ENCODE measurements around the gene MLC1. TPM values are rescaled to one million over a fixed set of nuclear protein-coding genes. Genes with fewer than 3 reads are reported as not detected.
A peak's percentile ranks its signal among the peaks of the same experiment; 100 is the strongest.

The MLC1 gene
- total and polyA plus RNA-seq, 4 donors = 0.16 to 2.1 (median 0.39) TPM; not detected in 1

DNA sequence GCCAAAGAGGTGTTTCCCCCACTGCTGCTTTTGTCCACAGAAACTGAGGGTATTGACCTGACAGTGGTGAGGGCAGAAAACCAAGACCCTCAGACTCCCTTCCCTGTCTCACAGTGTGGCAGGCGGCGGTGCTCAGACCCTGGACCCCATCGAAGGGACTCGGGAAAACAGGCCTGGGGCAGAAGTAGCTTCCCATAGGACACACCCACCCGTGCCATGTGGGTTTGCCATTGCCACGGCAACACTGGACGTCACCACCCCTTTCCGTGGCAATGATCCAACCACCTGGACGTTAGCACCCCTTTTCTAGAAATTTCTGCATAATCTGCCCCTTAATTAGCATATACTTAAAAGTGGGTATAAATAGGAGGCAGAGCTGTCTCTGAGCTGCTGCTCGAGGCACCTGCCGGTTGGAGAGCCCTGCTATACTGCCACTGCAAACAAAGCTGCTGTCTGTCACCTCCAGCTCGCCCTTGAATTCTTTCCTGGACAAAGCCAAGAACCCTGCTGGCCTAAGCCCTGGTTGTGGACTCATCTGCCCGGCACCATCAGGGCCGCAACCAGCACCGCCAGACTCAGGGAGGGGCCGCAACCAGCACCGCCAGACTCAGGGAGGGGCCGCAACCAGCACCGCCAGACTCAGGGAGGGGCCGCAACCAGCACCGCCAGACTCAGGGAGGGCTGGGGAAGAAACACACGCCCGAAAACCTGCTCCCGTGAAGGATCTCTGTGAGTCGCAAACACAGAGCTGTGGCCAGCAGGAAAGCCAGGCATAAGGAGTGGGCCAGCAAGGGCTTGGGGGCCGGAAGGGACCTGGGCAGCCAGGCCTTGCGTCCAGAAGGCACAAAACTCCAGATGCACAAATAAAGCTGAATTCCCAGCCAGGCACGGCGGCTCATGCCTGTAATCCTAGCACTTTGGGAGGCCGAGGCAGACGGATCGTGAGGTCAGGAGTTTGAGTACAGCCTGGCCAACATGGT lies 10.4 kb downstream of the MLC1 start:
- DNase-seq = peak in 1 of 2 donors; percentile 62
- intact Hi-C loops (cut with DNase I) = loop anchor here in 1 of 2 donors (2.0 kb wide), 1 partner anchor 34 kb away; no protein-coding TSS in a partner anchor
- Histone ChIP-seq H3K27ac (ENCODE audit: low read depth in 1 of 2, low read length in 2 of 2) (no peak overlapping the region), H3K36me3 (ENCODE audit: control insufficient read depth in 1 of 2, insufficient read depth in 2 of 2, low read length in 1 of 2) (no peaks in the 10 kb centered on the region), H3K9me3 (ENCODE audit: control insufficient read depth, low read length) (no peaks in the 10 kb centered on the region), H3K27me3 (ENCODE audit: control insufficient read depth in 1 of 2, insufficient read depth in 2 of 2, low read length in 1 of 2) (no peaks in the 10 kb centered on the region), H3K4me1 (ENCODE audit: control insufficient read depth in 1 of 2, insufficient read depth in 2 of 2, low read length in 2 of 2) (no peaks in the 10 kb centered on the region), H3K4me3 (ENCODE audit: low read length in 2 of 2) (no peak overlapping the region)
- WGBS, 2 donors = 85 to 91% methylated on average over 32 of the region's 32 CpGs
- no peak for ATAC-seq (ENCODE audit: low FRiP score)

DNA sequence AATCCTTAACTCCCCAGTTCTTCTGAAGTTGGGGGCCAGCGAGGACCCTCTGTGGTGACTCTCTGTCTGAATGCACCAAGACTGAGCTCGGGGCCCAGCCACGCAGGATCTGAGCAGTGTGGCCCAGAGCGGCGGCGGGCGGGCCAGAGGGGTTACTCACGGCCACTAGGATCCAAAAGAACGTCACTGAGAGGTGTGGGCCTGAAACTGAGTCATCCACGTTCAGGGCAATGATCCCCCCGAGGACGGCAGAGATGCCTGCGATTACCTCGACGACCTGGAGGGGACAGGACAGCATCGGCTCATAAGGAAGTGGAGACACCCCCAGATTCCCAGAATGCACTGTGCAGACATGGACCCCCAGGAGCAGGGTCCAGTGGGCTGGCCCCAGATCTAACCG lies 11.2 kb downstream of the MLC1 start:
- Histone ChIP-seq H3K27me3 (ENCODE audit: control insufficient read depth in 1 of 2, insufficient read depth in 2 of 2, low read length in 1 of 2) (no peaks in the 10 kb centered on the region), H3K9me3 (ENCODE audit: control insufficient read depth, low read length) (no peaks in the 10 kb centered on the region), H3K4me1 (ENCODE audit: control insufficient read depth in 1 of 2, insufficient read depth in 2 of 2, low read length in 2 of 2) (no peaks in the 10 kb centered on the region), H3K4me3 (ENCODE audit: low read length in 2 of 2) (no peak overlapping the region), H3K27ac (ENCODE audit: low read depth in 1 of 2, low read length in 2 of 2) (no peak overlapping the region), H3K36me3 (ENCODE audit: control insufficient read depth in 1 of 2, insufficient read depth in 2 of 2, low read length in 1 of 2) (no peaks in the 10 kb centered on the region)
- DNase-seq (peak in 1 of 2 donors; percentile 63), ATAC-seq (ENCODE audit: low FRiP score) (no peak)
- WGBS, 2 donors = 80% methylated on average over 17 of the region's 17 CpGs
- intact Hi-C loops (cut with DNase I) = loop anchor here in 1 of 2 donors (2.0 kb wide), 1 partner anchor 33 kb away; no protein-coding TSS in a partner anchor

DNA sequence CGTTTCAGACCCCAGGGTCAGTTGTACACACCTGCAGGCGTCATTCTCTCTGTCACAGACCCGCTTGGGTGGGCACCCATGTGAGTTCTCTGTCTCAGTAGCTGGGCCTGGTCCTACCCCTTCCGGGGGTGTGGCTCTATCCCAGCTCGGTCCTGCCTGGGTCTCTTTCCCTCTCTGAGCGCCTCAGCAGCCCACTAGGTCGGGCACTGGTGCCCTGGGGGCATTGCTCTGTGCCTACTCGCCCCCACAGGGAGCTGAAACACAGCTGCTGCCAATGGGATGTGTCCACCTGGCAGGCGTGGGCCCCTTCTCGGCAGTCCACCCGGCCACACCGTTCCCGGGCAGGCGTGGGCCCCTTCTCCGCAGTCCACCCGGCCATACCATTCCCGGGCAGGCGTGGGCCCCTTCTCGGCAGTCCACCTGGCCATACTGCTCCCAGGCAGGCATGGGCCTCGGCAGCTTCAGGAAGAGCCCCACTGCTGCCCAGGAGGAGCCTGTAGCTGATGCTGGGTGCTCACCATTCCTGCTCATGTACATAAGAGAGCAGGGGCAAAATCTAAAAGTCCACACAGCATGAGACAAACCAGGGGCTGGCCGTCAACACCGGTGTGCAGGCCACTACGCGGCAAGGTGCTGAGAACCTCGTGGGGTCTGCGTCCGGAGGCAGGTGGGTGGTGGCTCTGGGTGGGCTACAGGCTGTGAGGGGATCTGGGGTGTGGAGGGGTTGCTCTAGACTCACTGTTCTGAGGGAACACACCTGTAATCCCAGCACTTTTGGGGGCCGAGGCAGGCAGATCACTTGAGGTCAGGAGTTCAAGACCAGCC lies 12.3 kb downstream of the MLC1 start:
- DNase-seq (peak; percentile 20 to 55), ATAC-seq (ENCODE audit: low FRiP score) (no peak)
- Histone ChIP-seq H3K27me3 (ENCODE audit: control insufficient read depth in 1 of 2, insufficient read depth in 2 of 2, low read length in 1 of 2) (no peaks in the 10 kb centered on the region), H3K9me3 (ENCODE audit: control insufficient read depth, low read length) (no peaks in the 10 kb centered on the region), H3K4me3 (ENCODE audit: low read length in 2 of 2) (no peak overlapping the region), H3K27ac (ENCODE audit: low read depth in 1 of 2, low read length in 2 of 2) (no peak overlapping the region), H3K4me1 (ENCODE audit: control insufficient read depth in 1 of 2, insufficient read depth in 2 of 2, low read length in 2 of 2) (no peaks in the 10 kb centered on the region), H3K36me3 (ENCODE audit: control insufficient read depth in 1 of 2, insufficient read depth in 2 of 2, low read length in 1 of 2) (no peaks in the 10 kb centered on the region)
- intact Hi-C loops (cut with DNase I) = no loop called here
- 90 to 92% methylated on average over 28 of the region's 28 CpGs for WGBS, 2 donors

DNA sequence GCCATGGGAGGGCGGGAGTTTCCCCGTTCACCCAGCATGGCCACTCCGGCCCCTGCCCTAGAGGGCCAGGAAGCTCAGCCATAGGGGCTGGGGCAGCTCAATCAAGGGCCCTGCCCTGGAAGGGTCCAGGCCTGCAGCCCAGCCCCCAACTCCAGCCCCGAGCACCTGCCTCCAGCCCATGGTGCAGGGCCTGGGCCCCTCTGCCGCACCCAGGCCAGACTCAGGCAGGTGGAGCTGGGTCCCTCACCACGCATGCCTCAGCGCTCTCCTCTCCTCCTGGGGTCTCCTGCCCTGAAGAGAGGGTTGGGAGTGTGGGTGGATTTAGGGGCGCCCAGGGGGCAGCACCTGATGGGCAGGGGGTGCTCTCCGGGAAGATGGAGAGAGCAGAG lies 13.1 kb downstream of the MLC1 start:
- Histone ChIP-seq H3K9me3 (ENCODE audit: control insufficient read depth, low read length) (no peaks in the 10 kb centered on the region), H3K27ac (ENCODE audit: low read depth in 1 of 2, low read length in 2 of 2) (no peak overlapping the region), H3K36me3 (ENCODE audit: control insufficient read depth in 1 of 2, insufficient read depth in 2 of 2, low read length in 1 of 2) (no peaks in the 10 kb centered on the region), H3K27me3 (ENCODE audit: control insufficient read depth in 1 of 2, insufficient read depth in 2 of 2, low read length in 1 of 2) (no peaks in the 10 kb centered on the region), H3K4me1 (ENCODE audit: control insufficient read depth in 1 of 2, insufficient read depth in 2 of 2, low read length in 2 of 2) (no peaks in the 10 kb centered on the region), H3K4me3 (ENCODE audit: low read length in 2 of 2) (no peak overlapping the region)
- peak; percentile 21 to 62 for DNase-seq
- no peak for ATAC-seq (ENCODE audit: low FRiP score)
- intact Hi-C loops (cut with DNase I) = no loop called here
- WGBS, 2 donors = 93 to 95% methylated on average over 9 of the region's 9 CpGs

DNA sequence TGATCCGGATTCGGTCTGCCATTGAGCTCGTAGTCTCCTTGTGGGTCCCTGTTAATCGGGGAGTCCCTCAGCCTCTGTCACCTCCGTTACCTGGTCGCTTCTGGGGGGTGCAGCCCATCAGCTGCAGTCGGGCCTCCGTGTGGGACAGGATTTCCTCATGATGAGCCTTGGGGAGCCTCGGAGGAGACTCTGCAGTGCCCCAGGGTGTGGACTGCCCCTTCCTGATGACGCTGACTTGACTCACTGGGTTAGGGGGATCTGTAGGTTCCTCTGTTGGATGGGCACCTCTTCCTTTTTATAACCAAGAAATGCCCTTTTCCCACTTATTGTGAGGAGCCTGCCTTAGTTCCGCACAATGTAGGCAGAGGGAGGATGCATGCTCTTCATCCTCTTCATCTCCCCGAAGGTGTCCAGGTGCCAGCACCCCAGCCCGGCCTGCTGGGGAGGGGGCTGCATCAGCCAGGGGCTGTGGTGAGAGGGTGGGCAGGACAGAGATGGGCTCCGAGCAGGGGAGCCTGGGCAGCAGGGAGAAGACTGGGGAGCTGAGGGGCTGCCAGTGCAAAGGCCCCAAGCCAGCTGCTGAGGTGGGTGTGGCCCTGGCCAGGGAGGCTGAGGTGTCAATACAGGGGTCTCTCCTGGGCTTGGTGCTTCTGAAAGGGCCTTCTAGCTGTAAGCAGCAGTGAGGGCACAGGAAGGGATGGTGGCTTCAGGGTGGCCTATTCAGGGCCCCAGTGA lies 13.6 kb downstream of the MLC1 start:
- intact Hi-C loops (cut with DNase I) = no loop called here
- ATAC-seq (ENCODE audit: low FRiP score) = no peak
- H3K27me3 ChIP-seq (ENCODE audit: control insufficient read depth in 1 of 2, insufficient read depth in 2 of 2, low read length in 1 of 2) = no peaks in the 10 kb centered on the region

DNA sequence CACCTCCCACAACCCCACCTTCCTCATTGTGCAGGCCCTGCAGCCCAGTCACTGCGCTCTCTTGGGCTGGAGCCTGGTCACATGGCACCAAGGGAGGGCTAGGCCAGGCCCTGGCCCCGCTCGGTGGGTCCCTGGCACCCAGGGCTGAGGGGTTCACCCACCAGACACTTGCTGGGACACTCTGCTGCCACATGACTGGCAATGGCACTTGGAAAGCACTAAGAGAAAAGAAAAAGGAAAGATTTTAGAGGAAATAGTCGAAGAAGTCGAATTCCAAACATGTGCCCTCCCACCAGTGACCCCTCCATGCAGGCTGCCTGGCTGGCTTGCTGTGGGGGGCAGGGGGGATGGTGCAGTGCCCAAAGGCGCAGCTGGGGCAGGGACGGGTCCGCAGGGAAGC lies 14.9 kb downstream of the MLC1 start:
- H3K27ac ChIP-seq (ENCODE audit: low read depth in 1 of 2, low read length in 2 of 2) = no peak overlapping the region
- no peaks in the 10 kb centered on the region for H3K4me1 ChIP-seq (ENCODE audit: control insufficient read depth in 1 of 2, insufficient read depth in 2 of 2, low read length in 2 of 2)
- intact Hi-C loops (cut with DNase I) = no loop called here
- ATAC-seq (ENCODE audit: low FRiP score) (no peak), DNase-seq (no peak)
- no peak overlapping the region for H3K4me3 ChIP-seq (ENCODE audit: low read length in 2 of 2)
- H3K36me3 ChIP-seq (ENCODE audit: control insufficient read depth in 1 of 2, insufficient read depth in 2 of 2, low read length in 1 of 2) = no peaks in the 10 kb centered on the region
- whole genome bisulfite sequencing, 2 donors = 88 to 89% methylated on average over 8 of the region's 8 CpGs
- H3K9me3 ChIP-seq (ENCODE audit: control insufficient read depth, low read length) = no peaks in the 10 kb centered on the region
- H3K27me3 ChIP-seq (ENCODE audit: control insufficient read depth in 1 of 2, insufficient read depth in 2 of 2, low read length in 1 of 2) = no peaks in the 10 kb centered on the region

More for the DNA sequence above, 13.6 kb downstream of the MLC1 start:
- 91 to 93% methylated on average over 14 of the region's 14 CpGs for WGBS, 2 donors
- H3K27ac ChIP-seq (ENCODE audit: low read depth in 1 of 2, low read length in 2 of 2) = no peak overlapping the region
- H3K4me1 ChIP-seq (ENCODE audit: control insufficient read depth in 1 of 2, insufficient read depth in 2 of 2, low read length in 2 of 2) = no peaks in the 10 kb centered on the region
- no peak overlapping the region for H3K4me3 ChIP-seq (ENCODE audit: low read length in 2 of 2)
- no peaks in the 10 kb centered on the region for H3K36me3 ChIP-seq (ENCODE audit: control insufficient read depth in 1 of 2, insufficient read depth in 2 of 2, low read length in 1 of 2)
- peak; percentile 17 to 53 for DNase-seq
- no peaks in the 10 kb centered on the region for H3K9me3 ChIP-seq (ENCODE audit: control insufficient read depth, low read length)

DNA sequence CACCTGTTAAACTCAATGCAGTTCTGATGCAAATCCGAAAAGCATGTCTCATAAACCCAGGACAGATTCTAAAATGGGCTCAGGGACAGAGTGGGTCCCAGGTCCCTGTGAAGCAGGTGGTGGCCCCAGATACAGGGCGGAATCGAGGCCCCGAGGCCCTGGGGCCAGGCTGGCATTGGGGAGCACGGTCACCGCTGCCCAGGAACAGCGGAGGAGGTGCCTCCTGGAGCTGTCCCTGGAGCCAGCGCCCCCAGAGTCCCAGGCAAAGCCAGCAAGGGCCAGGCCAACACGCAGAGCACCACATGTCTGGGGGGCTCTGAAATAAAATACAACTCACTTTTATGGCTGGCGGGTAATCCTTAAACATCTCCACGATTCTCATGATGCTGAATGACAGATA lies 17.1 kb downstream of the MLC1 start:
- Histone ChIP-seq H3K4me1 (ENCODE audit: control insufficient read depth in 1 of 2, insufficient read depth in 2 of 2, low read length in 2 of 2) (no peaks in the 10 kb centered on the region), H3K27ac (ENCODE audit: low read depth in 1 of 2, low read length in 2 of 2) (no peak overlapping the region), H3K4me3 (ENCODE audit: low read length in 2 of 2) (no peak overlapping the region), H3K9me3 (ENCODE audit: control insufficient read depth, low read length) (no peaks in the 10 kb centered on the region), H3K36me3 (ENCODE audit: control insufficient read depth in 1 of 2, insufficient read depth in 2 of 2, low read length in 1 of 2) (no peaks in the 10 kb centered on the region), H3K27me3 (ENCODE audit: control insufficient read depth in 1 of 2, insufficient read depth in 2 of 2, low read length in 1 of 2) (no peaks in the 10 kb centered on the region)
- DNase-seq (no peak), ATAC-seq (ENCODE audit: low FRiP score) (no peak)
- intact Hi-C loops (cut with DNase I) = no loop called here
- WGBS, 2 donors = 82 to 85% methylated on average over 11 of the region's 11 CpGs

DNA sequence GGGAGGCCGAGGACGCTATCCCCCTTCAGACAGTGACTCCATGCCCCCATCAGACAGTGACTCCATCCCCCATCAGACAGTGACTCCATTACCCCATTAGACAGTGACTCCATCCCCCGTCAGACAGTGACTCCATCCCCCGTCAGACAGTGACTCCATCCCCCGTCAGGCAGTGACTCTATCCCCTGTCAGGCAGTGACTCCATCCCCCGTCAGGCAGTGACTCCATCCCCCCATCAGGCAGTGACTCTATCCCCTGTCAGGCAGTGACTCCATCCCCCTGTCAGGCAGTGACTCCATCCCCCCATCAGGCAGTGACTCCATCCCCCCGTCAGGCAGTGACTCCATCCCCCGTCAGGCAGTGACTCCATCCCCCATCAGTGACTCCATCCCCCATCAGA lies 18.0 kb downstream of the MLC1 start:
- no peaks in the 10 kb centered on the region for H3K36me3 ChIP-seq (ENCODE audit: control insufficient read depth in 1 of 2, insufficient read depth in 2 of 2, low read length in 1 of 2)
- ATAC-seq (ENCODE audit: low FRiP score) = no peak
- no peaks in the 10 kb centered on the region for H3K27me3 ChIP-seq (ENCODE audit: control insufficient read depth in 1 of 2, insufficient read depth in 2 of 2, low read length in 1 of 2)
- WGBS, 2 donors = 85 to 92% methylated on average over 8 of the region's 8 CpGs
- H3K4me3 ChIP-seq (ENCODE audit: low read length in 2 of 2) = no peak overlapping the region
- no peak for DNase-seq
- H3K4me1 ChIP-seq (ENCODE audit: control insufficient read depth in 1 of 2, insufficient read depth in 2 of 2, low read length in 2 of 2) = no peaks in the 10 kb centered on the region
- intact Hi-C loops (cut with DNase I) = no loop called here
- H3K27ac ChIP-seq (ENCODE audit: low read depth in 1 of 2, low read length in 2 of 2) = no peak overlapping the region
- H3K9me3 ChIP-seq (ENCODE audit: control insufficient read depth, low read length) = no peaks in the 10 kb centered on the region

Data from aorta (tissue), 5 donors.